CD14-positive monocyte (primary cell): ENCODE data around the gene SSH3. TPM values are rescaled to one million over a fixed set of nuclear protein-coding genes. Genes with fewer than 3 reads are reported as not detected.

Source experiments
- DNase-seq, 3 donors: peaks; one replicate each; pipeline ENCODE4 v3.0.0-alpha.2; 2011 to 2022
- H2AFZ ChIP-seq: 2 replicates; pipeline ENCODE4 v1.6.0; 2012; ENCODE audit warnings: mild to moderate bottlenecking, low read depth, low read length, inconsistent platforms; ENCODE audit not compliant: insufficient read depth, poor library complexity, severe bottlenecking
- H3K27ac ChIP-seq, 2 donors: 1 replicate in 1 of 2; 2 replicates in 1 of 2; pipeline ENCODE4 v1.5.1; 2012 to 2013; ENCODE audit warnings: low read length in 2 of 2, control low read depth in 1 of 2, inconsistent platforms in 1 of 2, low read depth in 1 of 2, mild to moderate bottlenecking in 1 of 2
- H3K27me3 ChIP-seq, 2 donors: one replicate each; pipeline versions ENCODE4 v1.6.0 to v1.6.1; 2011 to 2013; ENCODE audit warnings: low read length in 2 of 2; ENCODE audit not compliant: control insufficient read depth in 2 of 2, insufficient read depth in 2 of 2
- H3K36me3 ChIP-seq, 2 donors: replicated peaks in 1 of 2; 1 replicate in 1 of 2; 2 replicates in 1 of 2; pipeline versions ENCODE4 v1.5.1 to v1.6.1; 2012 to 2013; ENCODE audit warnings: low read length in 2 of 2, control low read depth in 1 of 2, inconsistent platforms in 1 of 2, mild to moderate bottlenecking in 1 of 2; ENCODE audit not compliant: insufficient read depth in 2 of 2, control insufficient read depth in 1 of 2
- H3K4me1 ChIP-seq, 2 donors: 1 replicate in 1 of 2; 2 replicates in 1 of 2; pipeline versions ENCODE4 v1.5.1 to v1.6.1; 2012 to 2013; ENCODE audit warnings: low read length in 2 of 2, control low read depth in 1 of 2, inconsistent platforms in 1 of 2, mild to moderate bottlenecking in 1 of 2, moderate library complexity in 1 of 2; ENCODE audit not compliant: insufficient read depth in 2 of 2, control insufficient read depth in 1 of 2
- H3K4me2 ChIP-seq: replicated peaks from 2 replicates; pipeline ENCODE3; 2012; ENCODE audit warnings: low read length, moderate library complexity, mild to moderate bottlenecking; ENCODE audit not compliant: poor library complexity, severe bottlenecking; ENCODE audit errors: extremely low read depth
- H3K4me3 ChIP-seq, 3 experiments: fragments of 200-600 bp in 1 of 3; sonication (generic) in 1 of 3; replicated peaks in 1 of 3; 1 replicate in 2 of 3; 2 replicates in 1 of 3; pipeline ENCODE4 v1.5.1; 2011 to 2013; ENCODE audit warnings: low read length in 3 of 3, mild to moderate bottlenecking in 3 of 3, control low read depth in 2 of 3, low read depth in 2 of 3, inconsistent platforms in 1 of 3, moderate library complexity in 1 of 3
- H3K79me2 ChIP-seq: 2 replicates; pipeline ENCODE4 v1.6.0; 2012; ENCODE audit warnings: mild to moderate bottlenecking, control low read depth, inconsistent platforms, low read length, moderate library complexity; ENCODE audit not compliant: insufficient read depth
- H3K9ac ChIP-seq: 2 replicates; pipeline ENCODE4 v1.6.0; 2017; ENCODE audit warnings: low read length, mild to moderate bottlenecking; ENCODE audit not compliant: insufficient read depth, poor library complexity, severe bottlenecking
- H3K9me3 ChIP-seq, 2 donors: replicated peaks in 1 of 2; 1 replicate in 1 of 2; 2 replicates in 1 of 2; pipeline versions ENCODE4 v1.5.1 to v1.6.1; 2012 to 2013; ENCODE audit warnings: low read length in 2 of 2, control low read depth in 1 of 2; ENCODE audit not compliant: control insufficient read depth in 1 of 2, insufficient read depth in 1 of 2
- H4K20me1 ChIP-seq: 2 replicates; pipeline ENCODE4 v1.6.0; 2012; ENCODE audit warnings: mild to moderate bottlenecking, low read length, control low read depth, moderate library complexity; ENCODE audit not compliant: insufficient read depth
- H3K27ac Mint-ChIP-seq, 7 donors: one replicate each; pipeline ENCODE4 v1.8.0; 2020; ENCODE audit warnings: mild to moderate bottlenecking in 7 of 7, mixed read lengths in 7 of 7, moderate library complexity in 6 of 7, inconsistent platforms in 2 of 7
- H3K27me3 Mint-ChIP-seq, 3 donors: one replicate each; pipeline ENCODE4 v1.8.0; 2021 to 2022; ENCODE audit warnings: low read depth in 3 of 3, mild to moderate bottlenecking in 3 of 3, mixed read lengths in 3 of 3, moderate library complexity in 3 of 3, inconsistent platforms in 1 of 3
- H3K36me3 Mint-ChIP-seq, 2 donors: one replicate each; pipeline ENCODE4 v1.8.0; 2020; ENCODE audit warnings: mixed read lengths in 2 of 2, inconsistent platforms in 1 of 2, mild to moderate bottlenecking in 1 of 2
- H3K4me1 Mint-ChIP-seq: one replicate; pipeline ENCODE4 v1.8.0; 2020; ENCODE audit warnings: mild to moderate bottlenecking, mixed read lengths
- H3K4me3 Mint-ChIP-seq, 2 donors: one replicate each; pipeline ENCODE4 v1.8.0; 2020; ENCODE audit warnings: mild to moderate bottlenecking in 2 of 2, mixed read lengths in 2 of 2, moderate library complexity in 1 of 2
- H3K9me3 Mint-ChIP-seq, 7 donors: one replicate each; pipeline ENCODE4 v1.8.0; 2020 to 2022; ENCODE audit warnings: mixed read lengths in 7 of 7, mild to moderate bottlenecking in 6 of 7, moderate library complexity in 6 of 7, inconsistent platforms in 2 of 7
- CTCF ChIP-seq: fragments of 200-600 bp; IDR thresholded peaks from one replicate; pipeline ENCODE4 v1.8.0; 2022; ENCODE audit warnings: antibody characterized with exemption, mild to moderate bottlenecking
- WGBS: methylation state at CpG from one replicate; pipeline ENCODE4 v1.1.5; 2013; ENCODE audit warnings: missing lambda C conversion rate; ENCODE audit not compliant: insufficient coverage; 5-methylcytosine and 5-hydroxymethylcytosine counted together
- intact Hi-C, 2 donors: fragments of 100-400 bp; cut with micrococcal nuclease; formaldehyde crosslinking; loops; one replicate each; pipeline versions ENCODE4 v1.15.0 to v1.15.1; 2023
- polyA plus RNA-seq, 3 donors: library from polyadenylated mRNA; depleted of rRNA in 1 of 3; unstranded in 2 of 3; stranded (reverse) in 1 of 3; fragments of 300-500 nt in 2 of 3; fragments of >200 nt in 1 of 3; fragmentation: Illumina TruSeq in 2 of 3; gene quantifications; 1 replicate in 2 of 3; 2 replicates in 1 of 3; pipeline ENCODE4 v1.2.3, GENCODE V29; 2012 to 2021

Gene SSH3
- polyA plus RNA-seq, 3 donors: 3.6 to 23.3 (median 5.8) TPM

DNA sequence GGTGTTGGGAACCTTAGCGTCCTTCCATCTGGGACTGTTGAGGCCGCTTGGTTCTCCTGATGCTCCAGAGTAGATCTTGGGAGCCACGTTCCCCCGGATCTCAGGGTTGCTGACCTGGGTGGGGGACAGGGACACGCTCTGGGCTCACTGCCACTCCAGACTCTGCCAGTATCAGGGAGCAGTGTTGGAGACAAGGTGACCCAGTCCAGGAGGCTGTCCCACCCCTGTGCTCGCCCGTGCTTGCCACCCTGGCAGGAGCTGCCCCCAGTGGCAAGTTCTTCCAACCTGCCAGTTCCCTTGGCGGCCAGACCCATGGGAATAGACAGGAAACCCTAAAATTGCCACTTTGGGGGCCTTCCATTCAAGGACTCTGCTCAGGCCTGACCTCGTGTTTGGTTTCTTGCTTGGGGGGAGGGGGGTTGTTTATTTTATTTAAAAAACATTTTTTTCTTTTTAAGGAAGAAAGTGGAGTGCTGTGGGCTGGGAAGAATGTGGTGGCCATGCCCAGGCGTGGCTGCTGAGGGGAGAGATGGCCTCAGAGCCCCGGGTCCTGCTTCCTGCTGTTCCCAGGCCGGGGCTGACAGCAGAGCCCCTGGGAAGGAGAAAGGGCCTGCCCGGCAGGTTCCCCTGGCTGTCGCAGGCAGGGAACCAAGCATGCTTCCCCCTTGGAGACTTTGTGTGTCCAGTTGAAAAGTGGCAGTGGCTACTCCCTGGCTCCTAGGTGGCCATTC, 29.9 kb upstream of the SSH3 start:
- no peak for TF ChIP-seq CTCF
- peaks cover 0 to 5% (median 5%) of the 10 kb centered on the region in 3 donors for H3K27me3 Mint-ChIP-seq
- H3K9me3 Mint-ChIP-seq: peaks cover 0 to 3% (median 0%) of the 10 kb centered on the region in 7 donors

DNA sequence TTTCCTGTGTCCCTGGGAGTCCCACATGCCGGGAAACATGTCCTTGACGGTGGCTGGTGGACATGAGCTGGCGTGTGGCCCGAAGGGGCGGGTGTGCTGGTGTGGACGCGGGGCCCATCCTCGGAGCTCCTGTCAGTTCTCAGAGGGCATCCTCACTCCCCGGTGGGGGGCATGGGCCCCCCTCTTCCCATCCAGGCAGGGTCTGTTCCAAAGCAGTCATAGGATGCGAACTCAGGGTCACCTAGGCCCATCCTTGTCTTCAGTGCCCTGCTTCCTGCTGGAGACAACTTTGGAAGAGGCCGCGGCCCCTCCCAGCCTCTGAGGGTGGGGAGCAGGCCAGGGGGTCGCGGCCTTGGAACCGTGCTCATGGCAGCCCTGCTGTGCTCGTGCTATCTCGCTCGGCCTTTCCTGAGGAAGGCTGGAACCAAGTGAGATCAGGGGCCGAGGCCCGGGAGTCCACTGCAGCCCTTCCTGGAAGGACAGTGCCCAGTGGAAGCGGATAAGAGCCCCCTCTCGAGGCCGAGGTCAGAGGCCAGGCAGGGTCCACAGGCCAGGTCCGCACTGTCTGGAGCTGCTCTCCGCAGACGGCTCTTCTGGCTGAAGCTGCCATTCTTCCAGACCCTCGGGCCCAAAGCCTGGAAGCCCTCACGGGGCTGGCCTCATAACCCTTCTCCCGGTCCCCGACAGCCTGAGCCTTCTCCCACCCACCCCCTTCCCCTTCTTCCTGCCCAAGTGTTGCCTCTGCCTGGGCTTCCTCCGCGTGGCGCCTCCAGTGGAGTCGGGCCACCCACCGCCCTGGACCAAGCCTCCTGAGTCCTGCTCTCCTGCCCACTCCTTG, 28.3 kb upstream of the SSH3 start:
- Histone ChIP-seq H3K4me3 (peak overlapping the region in 2 of 3 experiments; percentile 11 to 97), H3K4me1 (peaks cover 100% of the 10 kb centered on the region in 2 donors), H2AFZ (no peak overlapping the region), H3K79me2 (peaks cover 100% of the 10 kb centered on the region), H3K36me3 (peaks cover 57 to 62% of the 10 kb centered on the region in 2 donors), H3K27me3 (no peaks in the 10 kb centered on the region), H4K20me1 (peaks cover 71% of the 10 kb centered on the region), H3K27ac (peak overlapping the region; percentile 92 to 99), H3K9me3 (no peaks in the 10 kb centered on the region), H3K9ac (peak overlapping the region; percentile 16), H3K4me2 (peak overlapping the region; percentile 83)
- Mint-ChIP-seq H3K9me3 (peaks cover 0 to 3% (median 2%) of the 10 kb centered on the region in 7 donors), H3K4me3 (peak overlapping the region; percentile 61 to 98), H3K4me1 (peaks cover 100% of the 10 kb centered on the region), H3K36me3 (peaks cover 56 to 94% of the 10 kb centered on the region in 2 donors), H3K27me3 (peaks cover 0 to 5% (median 4%) of the 10 kb centered on the region in 3 donors), H3K27ac (peak overlapping the region; percentile 87 to 98 (median 95))
- intact Hi-C loops: loop anchor here (5.0 to 10.0 kb wide), 2 partner anchors 97 to 230 kb away; partner anchors contain the start of genes CDK2AP2 (in 1 of the 2), CLCF1 (in 1 of the 2) and PITPNM1 (in 1 of the 2)
- DNase-seq: no peak
- no peak for TF ChIP-seq CTCF
- 26% methylated on average over 35 of the region's 35 CpGs for WGBS

More for the DNA sequence above, 29.9 kb upstream of the SSH3 start:
- no peak for DNase-seq
- peaks cover 54 to 59% of the 10 kb centered on the region in 2 donors for H3K36me3 ChIP-seq
- peaks cover 87% of the 10 kb centered on the region for H4K20me1 ChIP-seq
- Mint-ChIP-seq H3K4me3 (peak overlapping the region; percentile 98), H3K4me1 (peaks cover 100% of the 10 kb centered on the region), H3K36me3 (peaks cover 51 to 92% of the 10 kb centered on the region in 2 donors), H3K27ac (peak overlapping the region; percentile 94 to 99 (median 95))
- H3K79me2 ChIP-seq: peaks cover 100% of the 10 kb centered on the region
- H3K4me2 ChIP-seq: peak overlapping the region; percentile 93
- no peak overlapping the region for H2AFZ ChIP-seq
- peaks cover 100% of the 10 kb centered on the region in 2 donors for H3K4me1 ChIP-seq
- no peaks in the 10 kb centered on the region for H3K27me3 ChIP-seq
- WGBS: 27% methylated on average over 10 of the region's 14 CpGs
- peak overlapping the region in 1 of 3 experiments; percentile 97 for H3K4me3 ChIP-seq
- no peak overlapping the region for H3K9ac ChIP-seq
- intact Hi-C loops: loop anchor here (5.0 to 10.0 kb wide), 2 partner anchors 99 to 231 kb away; partner anchors contain the start of genes CDK2AP2 (in 1 of the 2), CLCF1 (in 1 of the 2) and PITPNM1 (in 1 of the 2)
- H3K27ac ChIP-seq: peak overlapping the region; percentile 92 to 99
- H3K9me3 ChIP-seq: no peaks in the 10 kb centered on the region
